ENCODE data around the gene INPP5A.

GRCh38 chr10:132595854-132596253 lies 58.3 kb downstream of the INPP5A start:
- TF ChIP-seq CTCF (IDR thresholded peaks at IDR 0.05; ENCODE audit: insufficient read depth, low read length) (no peak), POLR2AphosphoS5 (IDR thresholded peaks at IDR 0.05; ENCODE audit: low read depth) (no peak), REST (IDR thresholded peaks at IDR 0.05; ENCODE audit: insufficient replicate concordance, low read depth) (no peak), GABPA (IDR thresholded peaks at IDR 0.05; ENCODE audit: low read depth) (no peak), SPI1 (IDR thresholded peaks at IDR 0.05; ENCODE audit: borderline replicate concordance, low read depth) (no peak)
